Pancreas (tissue), 10 donors: Measurements from ENCODE around the gene TTC5. TPM values are rescaled to one million over a fixed set of nuclear protein-coding genes. Genes with fewer than 3 reads are reported as not detected.
"Not testable (repeated sequence)": the region's sequence is repeated elsewhere in the genome, so short reads cannot be mapped to it uniquely, and the experiment has no call there.

Source experiments
- ATAC-seq, 4 donors: fragments of 200-7000 bp; cut with Tn5 transposase; one replicate each; pipeline versions ENCODE4 v1.8.0 to v1.9.1; 2020; ENCODE audit warnings: mild to moderate bottlenecking in 4 of 4, moderate library complexity in 4 of 4
- DNase-seq, 6 donors: peaks; one replicate each; pipeline ENCODE4 v3.0.0-alpha.2; 2020
- FAIRE-seq: peaks from 2 replicates; lab custom pipeline; 2012; peaks lifted over from hg19 to GRCh38; lab: Jason Lieb, UNC
- H3K27ac ChIP-seq, 4 donors: fragments of 200-600 bp; sonication (generic); 1 replicate in 3 of 4; 2 replicates in 1 of 4; pipeline versions ENCODE4 v1.5.0 to v1.8.0; 2020
- H3K27me3 ChIP-seq, 4 donors: fragments of 200-600 bp; one replicate each; pipeline ENCODE4 v1.8.0; 2021
- H3K36me3 ChIP-seq, 3 donors: fragments of 200-600 bp; sonication (generic) in 1 of 3; one replicate each; pipeline versions ENCODE4 v1.5.0 to v1.8.0; 2020 to 2021
- H3K4me1 ChIP-seq, 3 donors: fragments of 200-600 bp; one replicate each; pipeline ENCODE4 v1.8.0; 2021
- H3K4me3 ChIP-seq, 4 donors: fragments of 200-600 bp; sonication (generic) in 2 of 4; one replicate each; pipeline versions ENCODE4 v1.5.0 to v1.8.0; 2020 to 2021
- H3K9me3 ChIP-seq, 4 donors: fragments of 200-600 bp; one replicate each; pipeline ENCODE4 v1.8.0; 2021
- WGBS, 2 donors: extraction: QIAGEN DNeasy Blood & Tissue Kit; methylation state at CpG; one replicate each; pipeline ENCODE4 v1.1.7; 2013; 5-methylcytosine and 5-hydroxymethylcytosine counted together
- intact Hi-C, 3 donors: fragments of 100-400 bp; cut with DNase I; formaldehyde crosslinking; loops; one replicate each; pipeline versions ENCODE4 v1.11.1 to v1.14.2; 2022
- polyA plus RNA-seq, 2 donors: library from polyadenylated mRNA; stranded (reverse); fragments of 200-250 nt; gene quantifications; one replicate each; pipeline ENCODE4 v1.2.3, GENCODE V29; 2013
- total RNA-seq, 6 donors: library from RNA; stranded (reverse); fragmentation: NEBNext Ultra II Directional in 4 of 6; extraction: Animal tissue kit (Norgen Biotek cat#: 25700) in 4 of 6; gene quantifications; one replicate each; pipeline versions ENCODE4 v1.2.1 to v1.2.4, GENCODE V29; 2021 to 2023
- TF ChIP-seq, protein P1 (sequence below), 4 donors: fragments of 200-600 bp; sonication (generic) in 3 of 4; IDR thresholded peaks; one replicate each; pipeline versions ENCODE4 v1.5.0 to v1.8.0; 2021; ENCODE audit warnings: antibody characterized with exemption in 4 of 4
- donor health status: healthy with polysubstance abuse.
- donor health status: DM: no; HTN: no; CAD: no; lungs with moderate emphysema.
- donor health status: DM: no; HTN: no; CAD: no.
- donor health status: control.
- donor health status: control.
- donor health status: Bipolar disorder and iron deficiency.
- donor health status: DM: yes; HTN: yes; CAD: no.
- donor health status: DM: no; HTN: no; CAD: no.
- donor health status: DM: no; HTN: no; CAD: no.
- donor health status: DM: yes; HTN: yes; CAD: no.

The TTC5 gene
- total and polyA plus RNA-seq, 8 donors = 3.7 to 12.9 (median 7.3) TPM

DNA sequence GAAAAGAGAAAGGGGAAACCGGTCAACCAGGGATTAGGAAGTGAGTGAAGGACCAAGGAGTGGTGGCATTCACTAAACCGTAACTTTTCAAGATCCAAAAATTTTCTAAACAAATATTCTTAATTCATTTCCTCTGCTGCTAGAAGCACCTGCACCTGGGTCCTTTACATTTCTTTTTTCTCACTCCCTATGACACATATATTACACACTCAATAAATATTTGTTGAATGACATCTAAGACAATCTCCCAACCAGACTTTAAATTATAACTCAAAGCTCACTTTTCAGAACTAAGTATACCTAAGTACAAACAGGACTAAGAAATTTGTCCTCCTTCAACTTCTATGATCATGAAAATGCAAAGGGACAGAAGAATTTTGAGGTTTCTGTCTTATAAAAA, 11.1 kb downstream of the TTC5 start:
- H3K9me3 ChIP-seq = no peaks in the 10 kb centered on the region
- DNase-seq (no peak), ATAC-seq (no peak), FAIRE-seq (no peak)
- intact Hi-C loops = no loop called here
- no peak overlapping the region for H3K27ac ChIP-seq
- peaks cover 0 to 63% (median 22%) of the 10 kb centered on the region in 3 donors for H3K36me3 ChIP-seq
- TF ChIP-seq, protein P1, sequence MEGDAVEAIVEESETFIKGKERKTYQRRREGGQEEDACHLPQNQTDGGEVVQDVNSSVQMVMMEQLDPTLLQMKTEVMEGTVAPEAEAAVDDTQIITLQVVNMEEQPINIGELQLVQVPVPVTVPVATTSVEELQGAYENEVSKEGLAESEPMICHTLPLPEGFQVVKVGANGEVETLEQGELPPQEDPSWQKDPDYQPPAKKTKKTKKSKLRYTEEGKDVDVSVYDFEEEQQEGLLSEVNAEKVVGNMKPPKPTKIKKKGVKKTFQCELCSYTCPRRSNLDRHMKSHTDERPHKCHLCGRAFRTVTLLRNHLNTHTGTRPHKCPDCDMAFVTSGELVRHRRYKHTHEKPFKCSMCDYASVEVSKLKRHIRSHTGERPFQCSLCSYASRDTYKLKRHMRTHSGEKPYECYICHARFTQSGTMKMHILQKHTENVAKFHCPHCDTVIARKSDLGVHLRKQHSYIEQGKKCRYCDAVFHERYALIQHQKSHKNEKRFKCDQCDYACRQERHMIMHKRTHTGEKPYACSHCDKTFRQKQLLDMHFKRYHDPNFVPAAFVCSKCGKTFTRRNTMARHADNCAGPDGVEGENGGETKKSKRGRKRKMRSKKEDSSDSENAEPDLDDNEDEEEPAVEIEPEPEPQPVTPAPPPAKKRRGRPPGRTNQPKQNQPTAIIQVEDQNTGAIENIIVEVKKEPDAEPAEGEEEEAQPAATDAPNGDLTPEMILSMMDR (IDR thresholded peaks at IDR 0.05) = no peak
- H3K4me1 ChIP-seq = no peaks in the 10 kb centered on the region
- H3K27me3 ChIP-seq = no peaks in the 10 kb centered on the region
- H3K4me3 ChIP-seq = no peak overlapping the region
- WGBS, 2 donors = 87 to 98% methylated on average over 2 of the region's 2 CpGs

DNA sequence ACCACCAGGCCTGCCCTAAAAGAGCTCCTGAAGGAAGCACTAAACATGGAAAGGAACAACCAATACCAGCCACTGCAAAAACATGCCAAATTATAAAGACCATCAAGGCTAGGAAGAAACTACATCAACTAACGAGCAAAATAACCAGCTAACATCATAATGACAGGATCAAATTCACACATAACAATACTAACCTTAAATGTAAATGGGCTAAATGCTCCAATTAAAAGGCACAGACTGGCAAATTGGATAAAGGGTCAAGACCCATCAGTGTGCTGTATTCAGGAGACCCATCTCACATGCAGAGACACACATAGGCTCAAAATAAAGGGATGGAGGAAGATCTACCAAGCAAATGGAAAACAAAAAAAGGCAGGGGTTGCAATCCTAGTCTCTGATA, 23.8 kb downstream of the TTC5 start:
- H3K9me3 ChIP-seq, FAIRE-seq, H3K36me3 ChIP-seq, intact Hi-C loops, H3K27me3 ChIP-seq, H3K4me3 ChIP-seq, DNase-seq, H3K4me1 ChIP-seq, H3K27ac ChIP-seq, ATAC-seq: not testable (repeated sequence)
- WGBS, 2 donors = 100% methylated on average over 1 of the region's 1 CpG

DNA sequence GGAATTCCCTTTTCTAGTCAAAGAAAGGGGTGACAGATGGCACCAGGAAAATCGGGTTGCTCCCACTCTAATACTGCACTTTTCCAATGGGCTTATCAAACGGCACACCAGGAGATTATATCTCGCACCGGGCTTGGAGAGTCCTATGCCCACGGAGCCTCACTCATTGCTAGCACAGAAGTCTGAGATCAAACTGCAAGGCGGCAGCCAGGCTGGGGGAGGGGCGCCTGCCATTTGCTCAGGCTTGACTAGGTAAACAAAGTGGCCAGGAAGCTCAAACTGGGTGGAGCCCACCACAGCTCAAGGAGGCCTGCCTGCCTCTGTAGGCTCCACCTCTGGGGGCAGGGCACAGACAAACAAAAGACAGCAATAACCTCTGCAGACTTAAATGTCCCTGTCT, 25.5 kb downstream of the TTC5 start:
- H3K27ac ChIP-seq, H3K27me3 ChIP-seq, H3K4me1 ChIP-seq, DNase-seq, H3K36me3 ChIP-seq, ATAC-seq, FAIRE-seq, H3K9me3 ChIP-seq, H3K4me3 ChIP-seq, intact Hi-C loops: not testable (repeated sequence)
- 95 to 97% methylated on average over 7 of the region's 7 CpGs for WGBS, 2 donors

DNA sequence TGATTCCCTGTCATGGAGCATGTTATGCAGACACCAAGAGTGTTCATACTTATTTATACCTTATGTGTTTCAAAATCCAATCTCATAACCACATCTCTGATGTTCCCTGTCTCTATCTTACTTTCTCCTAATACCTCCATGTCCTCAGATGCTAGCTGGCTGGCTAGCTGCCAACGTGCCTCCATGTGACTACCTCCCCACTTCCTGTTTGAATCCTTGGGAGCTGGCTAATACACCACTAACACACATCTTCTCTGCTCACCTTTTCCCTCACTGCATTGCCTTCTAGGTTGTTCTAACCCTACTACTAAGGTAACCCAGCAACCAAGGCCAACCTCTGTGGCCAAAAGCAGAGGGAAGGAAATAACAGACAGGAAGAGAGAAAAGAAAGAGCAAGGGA, 27.3 kb downstream of the TTC5 start:
- H3K27ac ChIP-seq = no peak overlapping the region
- FAIRE-seq (no peak), ATAC-seq (no peak), DNase-seq (peak in 1 of 6 donors; percentile 57)
- H3K4me1 ChIP-seq = no peaks in the 10 kb centered on the region
- 37 to 59% methylated on average over 1 of the region's 1 CpG for WGBS, 2 donors
- intact Hi-C loops = no loop called here
- TF ChIP-seq, protein P1 (IDR thresholded peaks at IDR 0.05) = no peak
- H3K9me3 ChIP-seq = no peaks in the 10 kb centered on the region
- H3K36me3 ChIP-seq = no peaks in the 10 kb centered on the region
- H3K4me3 ChIP-seq = no peak overlapping the region
- no peaks in the 10 kb centered on the region for H3K27me3 ChIP-seq

DNA sequence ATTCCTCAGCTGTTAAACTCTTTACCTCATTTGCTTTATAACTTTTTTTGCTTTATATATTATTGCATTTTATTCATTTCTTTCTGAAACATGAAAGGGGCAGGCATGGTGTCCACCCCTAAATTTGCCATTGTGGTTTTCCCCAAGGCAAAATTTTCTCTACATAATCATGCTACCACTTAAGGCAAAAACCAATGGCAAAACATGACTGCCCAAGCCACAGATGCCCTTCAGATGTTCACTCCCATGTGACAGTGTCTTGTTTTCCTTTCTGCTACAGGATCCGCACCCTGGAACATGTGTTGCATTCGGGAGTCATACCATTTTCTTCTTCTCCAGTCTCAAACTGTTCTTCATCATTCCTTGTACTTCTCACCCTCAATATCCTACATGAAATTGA, 28.3 kb downstream of the TTC5 start:
- Histone ChIP-seq H3K27ac (no peak overlapping the region), H3K9me3 (no peaks in the 10 kb centered on the region), H3K4me3 (no peak overlapping the region), H3K36me3 (no peaks in the 10 kb centered on the region), H3K27me3 (no peaks in the 10 kb centered on the region), H3K4me1 (no peaks in the 10 kb centered on the region)
- intact Hi-C loops = no loop called here
- TF ChIP-seq, protein P1 (IDR thresholded peaks at IDR 0.05) = no peak
- FAIRE-seq = no peak
- DNase-seq = no peak
- WGBS, 2 donors = 90 to 95% methylated on average over 2 of the region's 2 CpGs
- ATAC-seq = no peak

DNA sequence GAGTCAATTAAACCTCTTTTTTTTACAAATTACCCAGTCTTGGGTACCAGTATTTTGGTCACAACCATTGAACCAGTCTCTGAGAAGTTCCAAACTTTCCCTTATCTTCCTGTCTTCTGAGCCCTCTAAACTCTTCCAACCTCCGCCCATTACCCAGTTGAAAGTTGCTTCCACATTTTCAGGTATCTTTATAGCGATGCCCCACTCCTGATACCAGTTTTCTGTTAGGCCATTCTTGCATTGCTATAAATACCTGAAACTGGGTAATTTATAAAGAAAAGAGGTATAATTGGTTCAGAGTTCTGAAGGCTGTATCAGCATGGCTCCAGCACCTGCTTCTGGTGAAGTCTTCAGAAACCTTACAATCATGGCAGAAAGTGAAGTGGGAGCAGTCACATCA, 31.7 kb downstream of the TTC5 start:
- H3K9me3 ChIP-seq = no peaks in the 10 kb centered on the region
- no peaks in the 10 kb centered on the region for H3K4me1 ChIP-seq
- intact Hi-C loops = no loop called here
- DNase-seq (no peak), FAIRE-seq (no peak), ATAC-seq (no peak)
- TF ChIP-seq, protein P1 (IDR thresholded peaks at IDR 0.05) = no peak
- no peaks in the 10 kb centered on the region for H3K36me3 ChIP-seq
- H3K4me3 ChIP-seq = no peak overlapping the region
- 97 to 99% methylated on average over 2 of the region's 2 CpGs for WGBS, 2 donors
- H3K27ac ChIP-seq = no peak overlapping the region
- no peaks in the 10 kb centered on the region for H3K27me3 ChIP-seq

DNA sequence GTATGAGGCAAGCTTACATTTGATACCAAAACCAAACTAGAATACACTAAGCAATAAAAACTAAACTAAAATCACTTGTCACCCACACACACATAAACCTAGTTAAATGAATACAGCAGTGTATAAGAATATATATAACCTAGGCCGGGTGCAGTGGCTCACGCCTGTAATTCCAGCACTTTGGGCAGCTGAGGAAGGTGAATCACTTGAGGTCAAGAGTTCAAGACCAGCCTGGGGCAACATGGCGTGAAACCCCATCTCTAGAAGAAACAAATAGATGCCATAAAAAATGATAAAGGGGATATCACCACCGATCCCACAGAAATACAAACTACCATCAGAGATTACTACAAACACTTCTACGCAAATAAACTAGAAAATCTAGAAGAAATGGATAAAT, 41.4 kb downstream of the TTC5 start:
- ATAC-seq, DNase-seq, H3K27me3 ChIP-seq, FAIRE-seq, H3K4me1 ChIP-seq, H3K4me3 ChIP-seq, H3K36me3 ChIP-seq, H3K9me3 ChIP-seq, intact Hi-C loops, H3K27ac ChIP-seq: not testable (repeated sequence)
- 93 to 95% methylated on average over 5 of the region's 5 CpGs for WGBS, 2 donors
